GM11168 (cell line): ENCODE data around the gene GGCT.

ENCODE experiments used
- in situ Hi-C: fragments of 300-500 bp; cut with MboI; formaldehyde crosslinking; loops from one replicate; pipeline ENCODE4 v1.12.0; 2022; ENCODE audit warnings: low sequenced_read_pairs; ENCODE audit not compliant: unreplicated experiment

The GGCT gene

GRCh38 chr7:30521532-30521931 is 16.9 kb upstream of the GGCT start:
- in situ Hi-C loops: no loop called here

GRCh38 chr7:30519122-30519521 is 14.5 kb upstream of the GGCT start:
- in situ Hi-C loops: no loop called here

- in situ Hi-C loops: no loop called here
Measured at GRCh38 chr7:30515761-30516160, 11.1 kb upstream of the GGCT start.

DNA sequence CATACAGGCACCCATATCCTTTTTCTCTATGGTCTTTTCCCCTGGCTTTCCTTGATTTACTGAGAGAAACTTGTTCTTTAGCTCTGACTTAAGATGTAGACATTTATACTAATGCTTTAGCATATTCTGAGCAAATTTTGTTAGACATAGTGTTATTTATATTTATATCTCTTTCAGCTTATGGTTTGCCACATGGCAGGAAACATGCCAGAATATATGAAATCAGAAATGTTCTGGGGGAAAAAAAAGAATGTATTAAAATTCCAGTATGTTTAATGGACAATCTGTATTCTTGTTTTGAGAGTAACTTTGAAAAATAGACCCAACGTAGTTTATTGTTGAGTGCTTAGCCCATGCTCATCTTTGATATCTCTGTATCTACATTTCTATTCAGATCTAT is 10.1 kb upstream of the GGCT start:
- in situ Hi-C loops: no loop called here

DNA sequence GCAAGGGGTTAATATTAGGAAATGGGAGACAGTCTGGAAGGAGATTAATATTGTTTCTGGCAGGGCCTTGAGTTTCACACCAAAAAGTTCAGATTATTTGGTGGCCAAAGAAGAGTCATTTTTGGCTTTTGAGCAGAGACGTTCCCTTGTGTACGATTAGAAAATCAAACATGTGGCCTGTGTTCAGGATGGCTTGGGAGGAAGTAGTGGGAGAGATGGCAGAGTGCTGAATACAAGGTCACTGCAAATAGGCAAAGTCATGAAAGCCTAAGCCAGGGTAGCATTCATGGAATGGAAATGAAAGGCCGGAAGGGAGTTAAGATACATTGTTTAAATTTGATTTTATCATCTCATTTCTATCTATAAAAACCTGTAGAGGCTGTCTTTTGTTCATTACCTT is 9.5 kb upstream of the GGCT start:
- in situ Hi-C loops: no loop called here

- in situ Hi-C loops: no loop called here
Measured at GRCh38 chr7:30513762-30514161, 9.1 kb upstream of the GGCT start.

- in situ Hi-C loops: no loop called here
Measured at GRCh38 chr7:30511973-30512662, 7.5 kb upstream of the GGCT start.

- in situ Hi-C loops: no loop called here
Measured at GRCh38 chr7:30511494-30511893, 6.9 kb upstream of the GGCT start.

DNA sequence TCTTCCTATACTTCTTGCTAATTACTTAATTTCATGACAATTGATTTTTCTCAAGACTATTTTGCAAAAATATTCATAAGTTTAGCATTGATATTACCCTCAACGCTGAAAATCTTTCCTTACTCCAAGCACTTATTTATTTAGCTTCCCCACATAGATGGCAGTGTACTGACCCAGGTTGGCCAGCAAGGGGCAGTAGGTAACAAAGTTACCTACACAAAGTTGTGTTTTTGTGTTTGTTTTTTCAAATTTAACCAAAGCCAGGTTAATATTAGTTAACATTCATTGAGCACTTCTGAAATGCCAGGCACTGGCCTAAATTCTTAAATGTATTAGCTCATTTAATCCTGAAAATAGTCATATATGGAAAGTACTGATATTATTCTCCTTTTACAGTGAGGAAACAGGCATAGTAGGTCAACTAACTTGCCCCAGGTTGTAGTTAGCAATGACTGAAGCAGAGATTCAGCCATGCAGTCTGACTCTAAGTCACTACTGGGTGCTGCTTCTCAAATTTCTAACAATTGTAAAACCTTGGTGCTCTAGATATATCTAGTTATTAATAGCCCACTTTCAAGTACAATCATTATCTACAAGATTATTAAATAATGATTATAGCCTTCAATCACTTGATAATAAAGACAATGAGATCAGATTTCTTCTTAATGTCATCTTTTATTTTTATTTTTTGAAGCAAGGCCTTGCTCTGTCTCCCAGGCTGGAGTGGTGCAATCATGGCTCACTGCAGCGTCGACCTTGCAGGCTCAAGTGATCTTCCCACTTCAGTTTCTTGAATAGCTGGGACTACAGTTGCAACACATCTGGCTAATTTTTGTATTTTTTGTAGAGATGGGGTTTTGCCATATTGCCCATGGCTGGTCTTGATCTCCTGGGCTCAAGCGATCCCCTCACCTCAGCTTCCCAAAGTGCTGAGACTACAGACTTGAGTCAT is 5.8 kb upstream of the GGCT start:
- in situ Hi-C loops: no loop called here

DNA sequence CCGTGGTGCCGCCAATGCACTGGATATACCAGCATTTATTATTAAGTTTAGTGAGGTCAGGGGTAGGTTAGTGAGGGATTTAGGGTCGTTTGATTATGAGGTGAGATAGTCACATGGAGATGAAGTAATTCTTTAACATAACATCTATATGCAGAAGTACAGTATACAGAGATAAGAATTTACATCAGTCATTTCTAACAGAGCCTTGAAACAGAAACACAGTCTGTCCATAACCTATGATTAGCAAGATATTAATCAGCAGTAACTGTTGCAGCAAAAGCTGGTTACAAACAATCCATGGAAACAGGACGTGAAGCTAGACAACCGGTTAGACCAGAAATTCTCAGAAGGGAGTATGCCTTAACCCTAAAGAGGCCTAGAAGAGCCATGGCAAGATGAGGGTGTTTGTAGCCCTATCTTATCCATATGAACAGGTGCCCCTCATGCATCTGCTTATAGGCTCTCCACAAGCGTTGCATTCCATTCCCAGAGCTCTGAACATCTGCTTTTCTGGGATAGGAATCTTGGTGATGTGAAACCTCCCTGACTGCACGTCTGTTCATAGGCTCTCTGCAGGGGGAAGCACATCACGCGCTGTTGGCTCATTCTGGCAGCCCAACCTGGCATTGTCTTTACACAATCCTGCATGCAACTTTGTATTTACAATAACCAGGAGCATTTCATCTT is 4.7 kb upstream of the GGCT start:
- in situ Hi-C loops: loop anchor here (10.0 kb wide), 1 partner anchor 55 kb away; no protein-coding TSS in a partner anchor

- in situ Hi-C loops: loop anchor here (10.0 kb wide), 1 partner anchor 57 kb away; no protein-coding TSS in a partner anchor
Measured at GRCh38 chr7:30507346-30507900, 2.8 kb upstream of the GGCT start.

GRCh38 chr7:30505174-30505697 is 607 bp upstream of the GGCT start:
- in situ Hi-C loops: loop anchor here (10.0 kb wide), 1 partner anchor 60 kb away; no protein-coding TSS in a partner anchor

DNA sequence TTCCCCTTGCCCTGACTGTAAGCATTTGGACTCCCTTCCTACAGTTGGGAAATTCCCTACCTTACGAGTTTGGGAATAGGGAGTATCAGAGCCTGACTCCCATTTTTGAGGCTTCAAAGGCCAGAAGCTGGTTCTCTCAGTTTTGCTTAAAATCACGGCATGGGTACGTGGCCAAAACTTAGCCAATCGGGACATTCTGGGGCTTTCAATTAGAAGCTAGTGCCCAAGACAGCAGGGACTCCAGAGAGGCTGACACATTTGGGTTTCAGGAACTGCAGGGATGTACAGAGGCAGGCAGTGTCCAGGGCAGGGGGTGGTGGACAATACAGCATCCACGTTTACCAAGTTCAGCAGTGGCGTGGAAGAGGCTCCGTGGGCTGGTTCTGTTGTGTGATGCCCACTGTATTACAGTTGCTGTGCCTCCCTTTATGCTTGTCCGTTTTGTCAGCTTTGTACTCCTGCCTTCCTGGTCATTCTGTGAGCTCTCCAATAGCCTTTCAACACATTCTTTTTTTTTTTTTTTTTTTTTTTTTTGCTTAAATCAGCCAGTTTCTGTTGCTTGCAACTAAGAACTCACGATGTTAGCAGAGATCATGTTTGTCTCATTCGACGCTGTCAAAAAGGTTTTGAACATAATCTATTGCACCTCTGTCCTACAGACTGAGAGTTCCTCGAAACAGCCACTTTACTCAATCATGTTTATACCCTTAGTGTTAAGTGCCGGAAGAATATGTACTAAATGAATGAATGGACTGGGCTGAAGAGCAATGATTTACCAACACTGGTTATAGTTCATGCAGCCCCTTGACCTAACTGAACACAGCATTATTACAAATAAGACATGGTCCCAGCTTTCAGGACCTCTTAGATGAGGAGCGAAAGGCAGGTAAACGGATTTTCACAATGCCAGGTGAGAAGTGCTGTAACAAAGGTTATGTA is 1.1 kb downstream of the GGCT start:
- in situ Hi-C loops: loop anchor here (10.0 kb wide), 1 partner anchor 61 kb away; no protein-coding TSS in a partner anchor

- in situ Hi-C loops: loop anchor here (10.0 kb wide), 1 partner anchor 62 kb away; no protein-coding TSS in a partner anchor
Measured at GRCh38 chr7:30502470-30503251, 2.0 kb downstream of the GGCT start.

DNA sequence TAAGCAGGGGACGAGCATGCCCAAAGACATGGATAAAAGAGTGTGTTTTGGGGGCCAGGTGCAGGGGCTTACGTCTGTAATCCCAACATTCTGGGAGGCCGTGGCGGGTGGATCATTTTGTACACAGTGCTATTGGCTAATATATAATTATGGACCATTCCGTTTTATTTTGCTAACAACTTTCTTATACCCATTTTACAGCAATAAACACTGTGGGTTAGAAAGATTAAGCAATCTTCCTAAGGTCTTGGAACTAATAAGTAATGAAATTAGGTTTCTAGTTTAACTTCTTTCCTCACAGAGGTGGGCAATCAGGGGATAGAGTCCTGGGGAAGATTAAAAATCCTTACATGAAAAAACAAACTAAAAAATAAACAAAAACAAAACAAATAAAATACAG is 3.4 kb downstream of the GGCT start:
- in situ Hi-C loops: loop anchor here (10.0 kb wide), 1 partner anchor 64 kb away; no protein-coding TSS in a partner anchor

- in situ Hi-C loops: no loop called here
Measured at GRCh38 chr7:30493228-30493627, 11.4 kb downstream of the GGCT start.

DNA sequence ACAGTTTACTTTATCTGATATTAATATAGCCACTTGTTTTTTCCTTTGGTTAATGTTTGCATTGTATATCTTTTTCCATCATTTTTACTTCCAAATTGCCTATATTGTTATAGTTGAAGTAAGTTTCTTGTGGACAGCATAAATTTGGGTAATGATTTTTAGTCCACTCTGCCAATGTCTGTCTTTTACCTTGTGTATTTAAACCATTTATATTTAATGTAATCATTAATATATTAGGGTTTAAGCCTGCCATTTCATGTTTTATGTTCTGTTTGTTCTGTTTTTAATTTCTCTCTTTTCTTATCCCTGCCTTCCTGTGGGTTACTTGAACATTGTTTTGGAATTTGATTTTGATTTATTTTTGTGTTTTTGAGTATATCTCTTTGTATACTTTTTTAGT is 13.2 kb downstream of the GGCT start:
- in situ Hi-C loops: no loop called here

DNA sequence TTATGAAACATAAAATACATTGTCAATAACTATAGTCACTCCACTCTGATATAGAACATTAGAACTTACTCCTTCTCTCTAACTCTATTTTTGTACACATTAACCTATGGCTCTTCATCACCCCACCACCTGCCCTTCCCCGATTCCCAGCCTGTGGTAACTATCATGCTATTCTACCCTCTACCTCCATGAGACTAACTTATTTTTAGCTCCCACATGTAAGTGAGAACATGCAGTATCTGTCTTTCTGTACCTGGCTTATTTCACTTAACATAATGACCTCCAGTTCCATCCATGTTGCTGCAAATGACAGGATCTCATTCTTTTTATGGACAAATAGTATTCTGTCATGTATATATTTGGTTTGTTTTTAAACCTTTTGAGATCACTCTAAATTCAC is 17.3 kb downstream of the GGCT start:
- in situ Hi-C loops: no loop called here
